ENCODE data around the gene KCMF1.
"Not testable (repeated sequence)": the region's sequence is repeated elsewhere in the genome, so short reads cannot be mapped to it uniquely, and the experiment has no call there.

KCMF1 gene

GRCh38 chr2:84970868-84971509 lies at the start of gene KCMF1:
KCMF1 (plus strand) TSS chr2:84971161; CDS start chr2:84971452, 291 bp downstream.
- no peak for DNase-seq (ENCODE audit: low read depth)

GRCh38 chr2:84923009-84923408 lies 48.0 kb upstream of the KCMF1 start:
- DNase-seq (ENCODE audit: low read depth), result no peak

- DNase-seq (ENCODE audit: low read depth), result no peak
Measured at GRCh38 chr2:84924173-84925106, 46.5 kb upstream of the KCMF1 start.

GRCh38 chr2:84925336-84925723 lies 45.6 kb upstream of the KCMF1 start:
- no peak for DNase-seq (ENCODE audit: low read depth)

- DNase-seq (ENCODE audit: low read depth), result peak; percentile 80
Measured at GRCh38 chr2:84925724-84926376, 45.1 kb upstream of the KCMF1 start.

GRCh38 chr2:84927275-84927627 lies 43.7 kb upstream of the KCMF1 start:
- DNase-seq (ENCODE audit: low read depth), result no peak

GRCh38 chr2:84931384-84931821 lies 39.6 kb upstream of the KCMF1 start:
- DNase-seq (ENCODE audit: low read depth), result no peak

GRCh38 chr2:84938194-84938879 lies 32.6 kb upstream of the KCMF1 start:
- DNase-seq (ENCODE audit: low read depth), result no peak

GRCh38 chr2:84939426-84940087 lies 31.4 kb upstream of the KCMF1 start:
- no peak for DNase-seq (ENCODE audit: low read depth)

- no peak for DNase-seq (ENCODE audit: low read depth)
Measured at GRCh38 chr2:84940088-84940470, 30.9 kb upstream of the KCMF1 start.

GRCh38 chr2:84940831-84941412 lies 30.0 kb upstream of the KCMF1 start:
- no peak for DNase-seq (ENCODE audit: low read depth)

- DNase-seq (ENCODE audit: low read depth), result no peak
Measured at GRCh38 chr2:84942166-84942565, 28.8 kb upstream of the KCMF1 start.

- no peak for DNase-seq (ENCODE audit: low read depth)
Measured at GRCh38 chr2:84942964-84943421, 28.0 kb upstream of the KCMF1 start.

GRCh38 chr2:84944295-84944909 lies 26.6 kb upstream of the KCMF1 start:
- DNase-seq (ENCODE audit: low read depth), result no peak

- not testable (repeated sequence) for DNase-seq (ENCODE audit: low read depth)
Measured at GRCh38 chr2:84945838-84946203, 25.1 kb upstream of the KCMF1 start.

GRCh38 chr2:84946204-84947009 lies 24.6 kb upstream of the KCMF1 start:
- DNase-seq (ENCODE audit: low read depth), result no peak

GRCh38 chr2:84947010-84947593 lies 23.9 kb upstream of the KCMF1 start:
- no peak for DNase-seq (ENCODE audit: low read depth)

GRCh38 chr2:84953535-84953934 lies 17.4 kb upstream of the KCMF1 start:
- no peak for DNase-seq (ENCODE audit: low read depth)

GRCh38 chr2:84954329-84954728 lies 16.6 kb upstream of the KCMF1 start:
- no peak for DNase-seq (ENCODE audit: low read depth)

All from GM04504 (cell line).